LoVo (cell line): ENCODE results near the gene NPL.

Source experiments
- DNase-seq: peaks from one replicate; pipeline ENCODE4 v3.0.0-alpha.2; 2016; ENCODE audit warnings: low spot score

The NPL gene

GRCh38 chr1:182778862-182779261 is 10.7 kb upstream of the NPL start:
- no peak for DNase-seq

- DNase-seq = no peak
Observed at GRCh38 chr1:182779530-182779929, 10.0 kb upstream of the NPL start.

- DNase-seq = peak; percentile 30
Observed at GRCh38 chr1:182781841-182782586, 7.6 kb upstream of the NPL start.

GRCh38 chr1:182782587-182782913 is 7.0 kb upstream of the NPL start:
- DNase-seq = no peak

- no peak for DNase-seq
Observed at GRCh38 chr1:182783068-182783467, 6.5 kb upstream of the NPL start.

GRCh38 chr1:182784556-182785171 is 4.9 kb upstream of the NPL start:
- peak; percentile 49 for DNase-seq

GRCh38 chr1:182785181-182785580 is 4.4 kb upstream of the NPL start:
- no peak for DNase-seq

GRCh38 chr1:182786223-182786994 is 3.2 kb upstream of the NPL start:
- DNase-seq = peak; percentile 23

GRCh38 chr1:182786995-182787324 is 2.6 kb upstream of the NPL start:
- DNase-seq = no peak

- no peak for DNase-seq
Observed at GRCh38 chr1:182791281-182792179, 2.0 kb downstream of the NPL start.

- DNase-seq = no peak
Observed at GRCh38 chr1:182794091-182794490, 4.5 kb downstream of the NPL start.

GRCh38 chr1:182794676-182795201 is 5.2 kb downstream of the NPL start:
- DNase-seq = no peak

- no peak for DNase-seq
Observed at GRCh38 chr1:182795563-182796228, 6.1 kb downstream of the NPL start.

- no peak for DNase-seq
Observed at GRCh38 chr1:182802006-182802803, 12.6 kb downstream of the NPL start.

- DNase-seq = no peak
Observed at GRCh38 chr1:182803846-182804245, 14.3 kb downstream of the NPL start.

GRCh38 chr1:182806015-182806678 is 16.6 kb downstream of the NPL start:
- DNase-seq = no peak

GRCh38 chr1:182807907-182808306 is 18.3 kb downstream of the NPL start:
- DNase-seq = no peak

GRCh38 chr1:182809414-182809957 is 19.9 kb downstream of the NPL start:
- DNase-seq = no peak

GRCh38 chr1:182811975-182812722 is 22.6 kb downstream of the NPL start:
- no peak for DNase-seq
